BE2C (cell line): Measurements from ENCODE around the gene UBE2U.

Experiments used
- DNase-seq: peaks from one replicate; pipeline ENCODE4 v3.0.0-alpha.2; 2020
- H3K27me3 ChIP-seq: fragments of 250-450 bp; sonication (Bioruptor Pico); 2 replicates; pipeline ENCODE4 v1.5.1; 2020; ENCODE audit warnings: mild to moderate bottlenecking
- H3K36me3 ChIP-seq: fragments of 250-450 bp; sonication (Bioruptor Pico); 2 replicates; pipeline ENCODE4 v1.5.1; 2020; ENCODE audit warnings: mild to moderate bottlenecking
- H3K4me1 ChIP-seq: fragments of 250-450 bp; sonication (Bioruptor Pico); 2 replicates; pipeline ENCODE4 v1.5.1; 2020
- H3K4me3 ChIP-seq: 2 replicates; pipeline ENCODE4 v1.5.1; 2011; ENCODE audit warnings: low read depth, low read length
- H3K9me3 ChIP-seq: fragments of 250-450 bp; sonication (Bioruptor Pico); 2 replicates; pipeline ENCODE4 v1.5.1; 2020
- TF ChIP-seq, protein P1 (sequence below): IDR thresholded peaks from 2 replicates; pipeline ENCODE4 v1.5.1; 2012; ENCODE audit warnings: mild to moderate bottlenecking, low read depth, low read length

UBE2U gene

DNA sequence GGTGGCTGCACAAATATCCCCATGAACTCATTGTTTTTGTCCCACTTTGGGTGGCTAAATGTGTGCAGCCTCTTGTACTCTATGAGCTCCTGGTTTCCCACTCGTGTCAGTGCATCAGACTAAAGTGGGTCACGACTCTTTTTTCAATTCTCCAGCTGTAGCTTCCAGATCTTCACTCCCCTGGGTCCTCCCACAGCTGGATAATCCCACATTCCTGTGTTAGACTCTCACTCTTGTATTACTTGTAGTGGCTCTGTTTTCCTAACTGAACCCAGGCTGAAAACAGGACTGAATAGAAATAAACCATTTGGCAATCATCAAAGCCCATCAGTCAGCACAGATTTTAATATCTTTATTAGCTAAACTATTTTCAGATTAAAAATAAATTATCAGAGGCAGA is 60.4 kb downstream of the UBE2U start:
- Histone ChIP-seq H3K4me1 (no peaks in the 10 kb centered on the region), H3K4me3 (no peak overlapping the region), H3K9me3 (no peaks in the 10 kb centered on the region), H3K27me3 (no peaks in the 10 kb centered on the region), H3K36me3 (no peaks in the 10 kb centered on the region)
- TF ChIP-seq, protein P1, sequence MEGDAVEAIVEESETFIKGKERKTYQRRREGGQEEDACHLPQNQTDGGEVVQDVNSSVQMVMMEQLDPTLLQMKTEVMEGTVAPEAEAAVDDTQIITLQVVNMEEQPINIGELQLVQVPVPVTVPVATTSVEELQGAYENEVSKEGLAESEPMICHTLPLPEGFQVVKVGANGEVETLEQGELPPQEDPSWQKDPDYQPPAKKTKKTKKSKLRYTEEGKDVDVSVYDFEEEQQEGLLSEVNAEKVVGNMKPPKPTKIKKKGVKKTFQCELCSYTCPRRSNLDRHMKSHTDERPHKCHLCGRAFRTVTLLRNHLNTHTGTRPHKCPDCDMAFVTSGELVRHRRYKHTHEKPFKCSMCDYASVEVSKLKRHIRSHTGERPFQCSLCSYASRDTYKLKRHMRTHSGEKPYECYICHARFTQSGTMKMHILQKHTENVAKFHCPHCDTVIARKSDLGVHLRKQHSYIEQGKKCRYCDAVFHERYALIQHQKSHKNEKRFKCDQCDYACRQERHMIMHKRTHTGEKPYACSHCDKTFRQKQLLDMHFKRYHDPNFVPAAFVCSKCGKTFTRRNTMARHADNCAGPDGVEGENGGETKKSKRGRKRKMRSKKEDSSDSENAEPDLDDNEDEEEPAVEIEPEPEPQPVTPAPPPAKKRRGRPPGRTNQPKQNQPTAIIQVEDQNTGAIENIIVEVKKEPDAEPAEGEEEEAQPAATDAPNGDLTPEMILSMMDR: no peak
- DNase-seq: no peak

DNA sequence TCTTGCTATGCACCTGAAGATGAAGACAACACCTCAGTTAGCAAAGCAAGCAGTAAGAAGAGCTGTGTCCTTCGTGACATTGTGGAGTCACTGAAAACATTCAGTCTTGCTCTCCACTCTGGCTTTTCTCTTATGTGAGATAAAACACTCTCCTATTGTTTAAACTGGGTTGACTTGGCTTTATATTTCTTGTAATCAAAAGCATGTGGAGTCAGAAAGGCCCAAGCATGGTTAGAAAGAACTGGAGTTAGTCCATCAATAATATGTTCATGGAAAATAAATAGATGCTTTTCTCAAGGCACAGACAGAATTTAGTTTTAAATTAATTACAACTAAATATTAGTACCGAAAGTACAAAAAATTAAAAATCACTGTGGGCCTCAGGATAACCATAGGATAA is 61.7 kb downstream of the UBE2U start:
- Histone ChIP-seq H3K9me3 (no peaks in the 10 kb centered on the region), H3K4me1 (no peaks in the 10 kb centered on the region), H3K27me3 (no peaks in the 10 kb centered on the region), H3K36me3 (no peaks in the 10 kb centered on the region), H3K4me3 (no peak overlapping the region)
- TF ChIP-seq, protein P1: no peak
- DNase-seq: no peak

DNA sequence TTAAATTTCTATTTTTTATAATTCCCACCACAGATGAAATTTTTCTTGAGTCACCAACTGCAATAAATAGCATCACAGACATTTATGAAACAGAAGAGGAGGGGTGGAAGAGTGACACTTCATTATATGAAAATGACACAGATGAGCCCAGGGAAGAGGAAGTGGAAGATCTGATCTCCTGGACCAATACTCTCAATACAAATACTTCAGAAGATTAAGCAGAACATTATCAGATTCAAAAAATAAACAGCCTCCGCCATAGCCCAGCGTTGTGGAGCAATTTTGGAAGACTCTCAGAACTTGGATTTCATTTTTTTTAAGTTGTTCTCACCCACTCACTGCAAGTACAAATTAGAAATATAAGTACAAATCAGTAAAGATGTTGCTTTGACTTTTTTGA is 63.6 kb downstream of the UBE2U start:
- Histone ChIP-seq H3K36me3 (no peaks in the 10 kb centered on the region), H3K4me3 (no peak overlapping the region), H3K9me3 (no peaks in the 10 kb centered on the region), H3K27me3 (no peaks in the 10 kb centered on the region), H3K4me1 (no peaks in the 10 kb centered on the region)
- TF ChIP-seq, protein P1: no peak
- DNase-seq: no peak

DNA sequence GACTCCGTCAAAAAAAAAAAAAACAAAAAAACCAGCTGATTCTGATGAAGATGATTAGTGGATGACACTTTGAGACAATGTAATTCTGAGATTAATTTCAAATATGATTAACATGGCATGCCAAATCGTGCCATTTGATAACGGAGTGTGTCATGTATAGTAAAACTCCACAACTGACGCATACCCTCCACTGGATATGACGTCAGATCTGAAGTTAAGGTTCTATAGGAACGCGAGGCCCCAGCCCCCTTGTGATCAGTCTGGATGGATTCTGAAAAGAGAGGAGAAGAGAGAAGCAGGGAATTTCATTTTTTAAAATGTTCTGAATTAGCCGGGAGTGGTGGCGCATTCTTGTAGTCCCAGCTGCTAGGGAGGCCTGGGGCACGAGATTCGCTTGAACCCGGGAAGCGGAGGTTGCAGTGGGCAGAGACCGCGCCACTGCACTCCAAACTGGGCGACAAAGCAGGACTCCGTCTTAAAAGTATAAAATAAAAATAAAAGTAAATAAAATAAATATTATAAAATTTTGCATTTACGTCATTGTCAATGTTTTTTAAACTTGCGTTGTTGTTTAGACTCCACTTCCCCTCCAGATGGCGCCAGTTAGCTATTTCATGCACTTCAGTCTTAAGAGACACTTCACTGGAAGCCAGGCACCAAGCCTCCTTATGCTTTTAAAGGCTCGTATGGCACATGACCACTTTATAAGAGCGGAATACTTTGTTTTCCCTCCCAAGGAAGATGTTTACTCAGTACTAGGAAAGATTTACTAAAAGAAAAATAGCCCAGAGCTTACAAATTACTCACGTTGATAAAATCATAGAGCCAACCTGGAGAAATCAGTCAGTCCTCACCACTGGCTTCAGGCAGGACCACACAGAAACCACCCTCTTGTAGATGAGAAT is 65.5 kb downstream of the UBE2U start:
- Histone ChIP-seq H3K4me1 (no peaks in the 10 kb centered on the region), H3K36me3 (no peaks in the 10 kb centered on the region), H3K4me3 (no peak overlapping the region), H3K9me3 (no peaks in the 10 kb centered on the region), H3K27me3 (no peaks in the 10 kb centered on the region)
- TF ChIP-seq, protein P1: peak; percentile 67
- DNase-seq: peak; percentile 71

DNA sequence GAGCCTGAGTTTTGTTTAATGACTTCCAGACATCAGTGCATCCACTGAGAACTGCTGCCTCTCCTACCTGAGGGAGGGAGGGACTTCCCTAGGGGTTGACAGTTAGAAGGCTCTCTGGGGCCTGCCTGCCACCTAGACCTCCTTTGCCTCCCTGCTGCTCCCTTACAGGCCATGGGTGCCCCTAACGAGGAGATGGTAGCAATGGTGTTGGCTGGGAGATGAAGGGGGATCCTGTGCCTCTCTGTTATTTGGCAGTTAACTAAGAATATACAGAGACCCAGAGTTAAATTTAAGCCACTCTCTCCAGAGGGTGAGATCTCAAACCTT is 66.1 kb downstream of the UBE2U start:
- H3K4me3 ChIP-seq: no peak overlapping the region
- no peaks in the 10 kb centered on the region for H3K27me3 ChIP-seq
- TF ChIP-seq, protein P1: no peak
- H3K4me1 ChIP-seq: no peaks in the 10 kb centered on the region
- H3K9me3 ChIP-seq: no peaks in the 10 kb centered on the region
- H3K36me3 ChIP-seq: no peaks in the 10 kb centered on the region
- no peak for DNase-seq

DNA sequence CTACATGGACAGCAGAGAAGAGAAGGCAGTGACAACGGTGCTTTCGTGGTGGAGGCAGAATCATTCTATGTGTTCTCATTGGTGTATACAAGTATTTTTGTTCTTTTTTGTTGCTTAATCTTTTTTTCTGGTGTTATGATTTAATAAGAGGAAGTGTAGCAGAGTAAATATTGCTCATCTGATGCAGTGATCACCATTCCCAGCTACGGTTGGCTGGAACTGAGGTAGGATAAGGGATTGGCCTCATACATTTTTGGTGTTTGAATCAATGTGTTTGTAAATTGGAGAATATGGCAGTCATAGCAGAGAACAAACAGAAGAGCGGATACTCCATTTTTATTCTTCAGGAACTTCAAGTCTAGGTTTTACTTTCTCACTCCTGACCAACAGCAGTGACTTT is 76.6 kb downstream of the UBE2U start:
- no peaks in the 10 kb centered on the region for H3K36me3 ChIP-seq
- DNase-seq: no peak
- H3K9me3 ChIP-seq: no peaks in the 10 kb centered on the region
- H3K4me1 ChIP-seq: peaks cover 14% of the 10 kb centered on the region
- no peaks in the 10 kb centered on the region for H3K27me3 ChIP-seq
- TF ChIP-seq, protein P1: no peak
- no peak overlapping the region for H3K4me3 ChIP-seq
